ENCODE data around the gene MAN2B2. TPM values are rescaled to one million over a fixed set of nuclear protein-coding genes. Genes with fewer than 3 reads are reported as not detected.

The MAN2B2 gene
- total RNA-seq, 1 experiment from 2014 or later, result 5.9 TPM

DNA sequence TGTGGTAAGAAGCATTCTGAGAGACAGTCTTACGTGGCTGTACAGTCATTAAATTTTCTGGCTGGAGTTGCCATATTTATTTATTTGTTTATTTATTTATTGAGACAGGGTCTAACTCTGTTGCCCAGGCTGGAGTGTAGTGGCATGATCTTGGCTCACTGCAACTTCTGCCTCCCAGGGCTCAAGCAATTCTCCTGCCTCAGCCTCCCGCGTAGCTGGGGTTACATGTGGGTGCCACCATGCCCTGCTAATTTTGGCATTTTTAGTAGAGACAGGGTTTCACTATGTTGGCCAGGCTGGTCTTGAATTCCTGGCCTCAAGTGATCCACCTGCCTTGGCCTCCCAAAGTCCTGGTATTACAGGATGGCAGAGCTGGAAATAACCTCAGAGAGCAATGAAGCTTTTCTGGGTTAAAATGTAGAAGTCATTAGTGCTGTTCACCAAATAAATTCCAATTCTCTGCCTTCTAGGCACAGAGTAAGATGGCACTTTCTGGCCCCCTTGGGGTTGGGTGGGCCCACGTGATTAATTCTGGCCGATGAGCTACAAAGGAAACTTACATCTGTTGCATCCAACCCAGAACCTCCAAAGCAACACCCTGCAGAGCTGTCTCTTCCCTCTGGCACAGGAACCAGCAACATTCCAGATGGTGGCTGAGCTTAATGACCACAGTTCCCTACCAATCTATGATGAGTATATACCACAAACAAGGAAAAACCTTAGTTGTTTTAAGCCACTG lies 70.0 kb downstream of the MAN2B2 start:
- Histone ChIP-seq H2AFZ (ENCODE audit: low read length) (no peak overlapping the region), H3K14ac (ENCODE audit: insufficient read depth, low read length) (no peak overlapping the region), H3K4ac (ENCODE audit: low read depth, low read length) (no peak overlapping the region), H4K91ac (ENCODE audit: insufficient read length, low read depth, low read length) (no peak overlapping the region), H2AK5ac (ENCODE audit: insufficient read length, low read length) (no peak overlapping the region), H2BK15ac (ENCODE audit: low read depth, low read length) (no peak overlapping the region), H3T11ph (ENCODE audit: low read length) (no peak overlapping the region), H2BK5ac (ENCODE audit: insufficient read length, low read length) (no peak overlapping the region), H3K9ac (ENCODE audit: extremely low read depth, insufficient read length, low read length) (no peak overlapping the region), H3K23me2 (ENCODE audit: insufficient read length, low read depth, low read length, poor library complexity, severe bottlenecking) (peaks cover 11% of the 10 kb centered on the region), H4K20me1 (ENCODE audit: control insufficient read depth, insufficient read depth, insufficient read length) (no peaks in the 10 kb centered on the region), H2BK20ac (ENCODE audit: low read depth, low read length, poor library complexity, severe bottlenecking) (no peak overlapping the region), H3K23ac (ENCODE audit: insufficient read length, low read depth, low read length) (no peak overlapping the region), H3K18ac (ENCODE audit: insufficient read length, low read depth, low read length) (no peak overlapping the region), H4K5ac (ENCODE audit: insufficient read length, low read depth, low read length) (no peak overlapping the region), H2BK120ac (ENCODE audit: low read depth, low read length, poor library complexity, severe bottlenecking) (no peak overlapping the region), H2BK12ac (ENCODE audit: insufficient read length, low read depth, low read length) (no peak overlapping the region), H4K8ac (replicated peaks; ENCODE audit: insufficient read length, low read depth, low read length) (no peak overlapping the region), H3K27ac (ENCODE audit: insufficient read length, low read depth, low read length) (no peak overlapping the region), H3K79me1 (ENCODE audit: insufficient read depth, low read depth, low read length, poor library complexity, severe bottlenecking) (peaks cover 8% of the 10 kb centered on the region), H3K27me3 (ENCODE audit: insufficient read depth, low read length) (no peaks in the 10 kb centered on the region), H3K79me2 (ENCODE audit: insufficient read depth, low read length) (peaks cover 10% of the 10 kb centered on the region), H3K56ac (ENCODE audit: insufficient read length, low read depth, low read length) (no peak overlapping the region), H3K9me3 (ENCODE audit: control insufficient read depth, low read depth, low read length) (no peaks in the 10 kb centered on the region), H3K4me1 (ENCODE audit: insufficient read depth, low read length) (no peaks in the 10 kb centered on the region), H3K4me2 (ENCODE audit: insufficient read depth, insufficient read length, low read length) (no peak overlapping the region)
- Mint-ChIP-seq H3K27me3 (ENCODE audit: low read depth) (peaks cover 6% of the 10 kb centered on the region), H3K36me3 (ENCODE audit: insufficient read depth in 1 of 3, low read depth in 3 of 3) (peaks cover 22 to 26% (median 25%) of the 10 kb centered on the region in 3 experiments), H3K27ac (no peak overlapping the region; a peak in 1 of 7 replicates), H3K4me3 (no peak overlapping the region), H3K9me3 (0 out of 5 replicates have a peak, but pooled peaks cover 2 to 3% of the 10 kb centered on the region in 2 experiments), H3K4me1 (peaks cover 19 to 24% of the 10 kb centered on the region in 2 experiments)
- no peak for DNase-seq
- WGBS (ENCODE audit: extremely low coverage, insufficient read length, low lambda C conversion rate), result no CpG with 5 or more reads among the region's 5 CpGs
- TF ChIP-seq CTCF (conservative IDR thresholded peaks at IDR 0.05), result no peak

Measured in H9 (cell line).